SH-SY5Y (cell line): Measurements from ENCODE around the gene PSMD12.
A peak's percentile ranks its signal among the peaks of the same experiment; 100 is the strongest.

ENCODE experiments used
- GATA2 ChIP-seq: IDR thresholded peaks from 2 replicates; pipeline ENCODE4 v1.6.1; 2011; ENCODE audit warnings: mild to moderate bottlenecking, low read depth, low read length
- GATA3 ChIP-seq: IDR thresholded peaks from 2 replicates; pipeline ENCODE4 v1.6.1; 2011; ENCODE audit warnings: low read depth, mild to moderate bottlenecking, low read length, moderate library complexity

The PSMD12 gene

GRCh38 chr17:67393809-67394397 lies 27.5 kb upstream of the PSMD12 start:
- TF ChIP-seq GATA2: no peak
- TF ChIP-seq GATA3: no peak

GRCh38 chr17:67392111-67392510 lies 25.7 kb upstream of the PSMD12 start:
- TF ChIP-seq GATA3: no peak
- no peak for TF ChIP-seq GATA2

GRCh38 chr17:67390646-67391361 lies 24.4 kb upstream of the PSMD12 start:
- TF ChIP-seq GATA3 (no peak), GATA2 (0 out of 2 replicates have a peak, but pooled peaks have one; percentile 29)

GRCh38 chr17:67390006-67390645 lies 23.7 kb upstream of the PSMD12 start:
- TF ChIP-seq GATA2: no peak
- TF ChIP-seq GATA3: no peak

- no peak for TF ChIP-seq GATA3
- no peak for TF ChIP-seq GATA2
Measured at GRCh38 chr17:67388986-67389385, 22.6 kb upstream of the PSMD12 start.

- TF ChIP-seq GATA2 (no peak), GATA3 (no peak)
Measured at GRCh38 chr17:67386965-67387551, 20.7 kb upstream of the PSMD12 start.

- TF ChIP-seq GATA2: no peak
- no peak for TF ChIP-seq GATA3
Measured at GRCh38 chr17:67385122-67385988, 19.0 kb upstream of the PSMD12 start.

GRCh38 chr17:67381929-67382257 lies 15.5 kb upstream of the PSMD12 start:
- no peak for TF ChIP-seq GATA3
- no peak for TF ChIP-seq GATA2

- no peak for TF ChIP-seq GATA3
- no peak for TF ChIP-seq GATA2
Measured at GRCh38 chr17:67379251-67379630, 12.9 kb upstream of the PSMD12 start.

GRCh38 chr17:67378454-67379250 lies 12.3 kb upstream of the PSMD12 start:
- TF ChIP-seq GATA3 (no peak), GATA2 (no peak)

- TF ChIP-seq GATA3: no peak
- no peak for TF ChIP-seq GATA2
Measured at GRCh38 chr17:67377488-67378453, 11.4 kb upstream of the PSMD12 start.
